ENCODE results near the gene RNF217.

RNF217 gene

DNA sequence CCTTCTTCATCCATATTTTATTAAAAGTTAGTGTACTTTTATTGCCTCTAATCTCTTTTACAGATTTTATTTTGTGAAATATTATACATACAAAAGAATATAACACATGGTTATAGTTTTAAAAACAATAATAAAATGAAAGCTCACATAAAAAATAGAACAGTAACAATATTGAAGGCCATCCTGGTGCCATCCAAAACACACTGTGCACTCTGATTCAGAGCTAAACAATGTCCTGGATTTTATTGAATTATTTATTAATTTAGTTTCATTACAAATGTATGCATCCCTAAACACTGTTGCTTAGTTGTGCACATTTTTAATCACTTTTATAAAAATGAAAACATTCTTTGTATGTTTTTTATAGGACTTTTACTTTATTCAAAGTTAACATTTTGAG lies 32.9 kb downstream of the RNF217 start:
- DNase-seq (ENCODE audit: low read depth), result peak; percentile 25
- H3K4me3 ChIP-seq (ENCODE audit: low read length), result no peak overlapping the region
- TF ChIP-seq, protein P1, sequence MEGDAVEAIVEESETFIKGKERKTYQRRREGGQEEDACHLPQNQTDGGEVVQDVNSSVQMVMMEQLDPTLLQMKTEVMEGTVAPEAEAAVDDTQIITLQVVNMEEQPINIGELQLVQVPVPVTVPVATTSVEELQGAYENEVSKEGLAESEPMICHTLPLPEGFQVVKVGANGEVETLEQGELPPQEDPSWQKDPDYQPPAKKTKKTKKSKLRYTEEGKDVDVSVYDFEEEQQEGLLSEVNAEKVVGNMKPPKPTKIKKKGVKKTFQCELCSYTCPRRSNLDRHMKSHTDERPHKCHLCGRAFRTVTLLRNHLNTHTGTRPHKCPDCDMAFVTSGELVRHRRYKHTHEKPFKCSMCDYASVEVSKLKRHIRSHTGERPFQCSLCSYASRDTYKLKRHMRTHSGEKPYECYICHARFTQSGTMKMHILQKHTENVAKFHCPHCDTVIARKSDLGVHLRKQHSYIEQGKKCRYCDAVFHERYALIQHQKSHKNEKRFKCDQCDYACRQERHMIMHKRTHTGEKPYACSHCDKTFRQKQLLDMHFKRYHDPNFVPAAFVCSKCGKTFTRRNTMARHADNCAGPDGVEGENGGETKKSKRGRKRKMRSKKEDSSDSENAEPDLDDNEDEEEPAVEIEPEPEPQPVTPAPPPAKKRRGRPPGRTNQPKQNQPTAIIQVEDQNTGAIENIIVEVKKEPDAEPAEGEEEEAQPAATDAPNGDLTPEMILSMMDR (conservative IDR thresholded peaks at IDR 0.05; ENCODE audit: low read length), result no peak

DNA sequence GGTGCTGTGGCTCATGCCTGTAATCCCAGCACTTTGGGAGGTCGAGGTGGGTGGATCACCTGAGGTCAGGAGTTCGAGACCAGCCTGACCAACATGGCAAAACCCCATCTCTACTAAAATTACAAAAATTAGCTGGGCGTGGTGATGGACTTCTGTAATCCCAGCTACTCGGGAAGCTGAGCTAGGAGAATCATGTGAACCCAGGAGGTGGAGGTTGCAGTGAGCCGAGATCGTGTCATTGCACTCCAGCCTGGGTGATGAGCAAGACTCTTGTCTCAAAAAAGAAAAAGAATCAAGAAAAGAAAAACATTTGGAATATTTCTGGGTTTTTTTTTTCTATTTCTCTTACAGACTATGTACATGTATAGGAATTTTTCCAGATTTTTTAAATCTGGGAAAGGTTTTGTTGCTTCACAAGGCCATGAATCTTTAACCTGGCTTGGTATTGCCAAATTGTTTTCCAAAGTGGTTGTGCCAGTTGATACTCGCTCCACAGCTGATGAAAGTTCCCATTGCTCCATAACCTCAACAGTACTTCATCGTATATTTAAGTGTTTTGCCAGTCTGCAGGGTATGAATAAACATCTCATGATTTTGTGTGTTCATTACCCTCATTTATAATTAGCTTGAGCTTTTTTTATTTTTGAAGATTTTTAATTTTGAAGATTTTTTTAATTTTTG lies 33.5 kb downstream of the RNF217 start:
- no peak overlapping the region for H3K4me3 ChIP-seq (ENCODE audit: low read length)
- DNase-seq (ENCODE audit: low read depth), result no peak
- TF ChIP-seq, protein P1 (conservative IDR thresholded peaks at IDR 0.05; ENCODE audit: low read length), result no peak

DNA sequence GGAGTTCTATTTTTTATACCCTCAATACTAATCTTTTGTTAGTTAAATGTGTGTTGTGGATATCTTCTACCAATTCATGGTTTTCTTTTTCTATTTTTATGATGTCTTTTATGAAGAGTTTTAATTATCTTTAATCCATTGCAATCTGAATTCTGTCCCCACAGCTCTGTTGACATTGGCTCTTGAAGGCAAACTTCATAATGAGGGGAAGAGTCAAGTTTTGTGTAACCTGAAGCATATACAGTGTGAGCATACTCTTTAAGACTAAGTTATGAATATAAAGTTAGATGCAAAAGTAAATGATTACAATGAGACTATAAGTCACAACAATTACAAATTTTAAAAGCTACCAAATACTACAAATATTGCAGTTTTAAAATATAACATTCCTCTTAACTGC lies 34.2 kb downstream of the RNF217 start:
- no peak for DNase-seq (ENCODE audit: low read depth)
- H3K4me3 ChIP-seq (ENCODE audit: low read length), result no peak overlapping the region
- TF ChIP-seq, protein P1 (conservative IDR thresholded peaks at IDR 0.05; ENCODE audit: low read length), result no peak

DNA sequence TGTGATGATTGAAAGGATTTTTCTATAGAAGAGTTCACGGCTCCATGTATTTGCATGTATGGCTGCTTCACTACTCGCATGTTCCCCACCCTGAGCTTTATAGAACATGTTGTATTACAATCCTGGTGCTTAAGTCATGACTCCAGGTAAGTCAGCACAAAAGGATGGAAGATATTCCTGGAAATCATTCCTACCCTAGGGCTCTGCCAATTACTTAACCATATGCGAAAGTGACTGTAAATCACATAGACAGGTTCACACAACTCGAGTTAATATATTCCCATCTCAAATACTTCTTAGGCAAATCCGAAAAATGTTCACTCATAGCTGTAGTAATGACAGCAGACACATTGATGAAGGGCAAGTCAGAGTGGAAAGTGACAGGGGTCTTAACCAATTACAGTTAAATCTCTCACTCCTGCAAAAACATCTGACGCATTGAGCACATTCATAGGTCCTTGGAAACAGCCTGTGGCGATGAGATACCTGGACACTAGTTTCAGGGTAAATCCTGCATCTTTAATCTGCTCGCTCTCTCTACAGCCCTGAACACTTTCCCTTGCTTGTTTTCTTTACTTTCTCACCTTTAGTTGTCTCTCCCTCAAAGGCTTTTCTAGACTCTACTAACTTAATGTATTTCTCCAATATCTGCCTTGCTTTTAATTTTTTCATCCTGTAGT lies 35.1 kb downstream of the RNF217 start:
- H3K4me3 ChIP-seq (ENCODE audit: low read length), result no peak overlapping the region
- TF ChIP-seq, protein P1 (conservative IDR thresholded peaks at IDR 0.05; ENCODE audit: low read length), result no peak
- DNase-seq (ENCODE audit: low read depth), result no peak

GRCh38 chr6:124999105-124999764 lies 37.0 kb downstream of the RNF217 start:
- TF ChIP-seq, protein P1 (conservative IDR thresholded peaks at IDR 0.05; ENCODE audit: low read length), result no peak
- DNase-seq (ENCODE audit: low read depth), result no peak
- no peak overlapping the region for H3K4me3 ChIP-seq (ENCODE audit: low read length)

GRCh38 chr6:125001684-125002405 lies 39.6 kb downstream of the RNF217 start:
- H3K4me3 ChIP-seq (ENCODE audit: low read length), result peak overlapping the region; percentile 37
- peak; percentile 70 for DNase-seq (ENCODE audit: low read depth)
- TF ChIP-seq, protein P1 (conservative IDR thresholded peaks at IDR 0.05; ENCODE audit: low read length), result no peak
